GM20000 (cell line): ENCODE data around the gene ATRN.
"Not testable (repeated sequence)": the region's sequence is repeated elsewhere in the genome, so short reads cannot be mapped to it uniquely, and the experiment has no call there.

ENCODE experiments used
- DNase-seq: peaks from one replicate; pipeline ENCODE4 v3.0.0; 2012; ENCODE audit warnings: low spot score
- CTCF ChIP-seq: IDR thresholded peaks from 2 replicates; pipeline ENCODE4 v1.5.1; 2012; ENCODE audit warnings: mild to moderate bottlenecking, control low read depth; ENCODE audit errors: extremely low read depth, missing control alignments

ATRN gene

GRCh38 chr20:3592931-3593330 is 122.1 kb downstream of the ATRN start:
- no peak for TF ChIP-seq CTCF
- no peak for DNase-seq

GRCh38 chr20:3595541-3595940 is 124.7 kb downstream of the ATRN start:
- no peak for DNase-seq
- no peak for TF ChIP-seq CTCF

- DNase-seq = no peak
- TF ChIP-seq CTCF = no peak
These were observed 132.3 kb downstream of the ATRN start for GRCh38 chr20:3603108-3603507.

- not testable (repeated sequence) for DNase-seq
These were observed 134.6 kb downstream of the ATRN start for GRCh38 chr20:3605386-3605886.

- no peak for TF ChIP-seq CTCF
- no peak for DNase-seq
These were observed 135.2 kb downstream of the ATRN start for GRCh38 chr20:3606021-3606420.

- no peak for DNase-seq
- TF ChIP-seq CTCF = no peak
These were observed 141.1 kb downstream of the ATRN start for GRCh38 chr20:3611901-3612300.

- no peak for TF ChIP-seq CTCF
- DNase-seq = no peak
These were observed 142.2 kb downstream of the ATRN start for GRCh38 chr20:3612795-3613572.

- DNase-seq = no peak
- TF ChIP-seq CTCF = no peak
These were observed 143.1 kb downstream of the ATRN start for GRCh38 chr20:3613821-3614440.
